K562 (cell line): ENCODE data around the gene BEST2. TPM values are rescaled to one million over a fixed set of nuclear protein-coding genes. Genes with fewer than 3 reads are reported as not detected.

Experiments used
- ARID3B ChIP-seq: fragments of 250-450 bp; sonication (Bioruptor Pico); IDR thresholded peaks from 2 replicates; pipeline ENCODE4 v1.4.0; 2020; ENCODE audit warnings: borderline replicate concordance
- BRCA1 ChIP-seq, 2 experiments: fragments of 450-650 bp in 1 of 2; sonication (generic) in 1 of 2; formaldehyde crosslinking in 1 of 2; IDR thresholded peaks; 2 replicates each; pipeline versions ENCODE4 v1.5.0 to v1.6.1; 2017 to 2020; ENCODE audit warnings: mild to moderate bottlenecking in 1 of 2, missing genetic modification reagents in 1 of 2
- CBFB ChIP-seq: sonication (generic); formaldehyde crosslinking; IDR thresholded peaks from 2 replicates; pipeline ENCODE4 v1.4.0; 2020; ENCODE audit warnings: mild to moderate bottlenecking, missing genetic modification reagents
- IRF2 ChIP-seq: sonication (generic); formaldehyde crosslinking; IDR thresholded peaks from 2 replicates; pipeline ENCODE4 v1.8.1; 2022; ENCODE audit warnings: mild to moderate bottlenecking, missing genetic modification reagents
- ZBTB1 ChIP-seq: sonication (generic); formaldehyde crosslinking; IDR thresholded peaks from 2 replicates; pipeline ENCODE4 v1.8.1; 2023; ENCODE audit warnings: missing genetic modification reagents, low read depth, mild to moderate bottlenecking, borderline replicate concordance
- ZEB2 ChIP-seq: fragments of 450-650 bp; IDR thresholded peaks from 2 replicates; pipeline ENCODE4 v1.6.1; 2016
- ZNF511 ChIP-seq: sonication (generic); formaldehyde crosslinking; IDR thresholded peaks from 2 replicates; pipeline ENCODE4 v1.8.0; 2022; ENCODE audit warnings: mild to moderate bottlenecking, missing genetic modification reagents
- polyA plus RNA-seq, 8 experiments: library from polyadenylated mRNA; depleted of rRNA in 4 of 8; stranded (reverse) in 5 of 8; unstranded in 3 of 8; fragments of >200 nt; fragmentation: Nextera tagmentation in 2 of 8; fragmentation: Illumina TruSeq in 1 of 8; extraction: Ambion mirVana in 2 of 8; extraction: Trizol in 1 of 8; gene quantifications; 2 replicates each; pipeline versions ENCODE4 v1.2.1 to v1.2.3, GENCODE V29; 2011 to 2014; ENCODE audit warnings: inconsistent platforms in 1 of 8, missing spikeins in 1 of 8
- total RNA-seq, 7 experiments: library from RNA; depleted of rRNA in 6 of 7; stranded (reverse); fragments of >200 nt in 6 of 7; fragmentation: Illumina TruSeq in 2 of 7; extraction: Trizol in 2 of 7; gene quantifications; 2 replicates each; pipeline versions ENCODE4 v1.2.1 to v1.2.3, GENCODE V29; 2011 to 2021; ENCODE audit warnings: low replicate concordance in 1 of 7
- TF ChIP-seq, protein P1 (sequence below): fragments of 450-650 bp; formaldehyde crosslinking; IDR thresholded peaks from 2 replicates; pipeline ENCODE4 v1.4.0; 2020; ENCODE audit warnings: mild to moderate bottlenecking, moderate library complexity
- TF ChIP-seq, protein P2 (sequence below), 2 experiments: fragments of 450-650 bp; formaldehyde crosslinking in 1 of 2; IDR thresholded peaks; 2 replicates each; pipeline versions ENCODE4 v1.4.0 to v1.6.1; 2014 to 2020; ENCODE audit warnings: mild to moderate bottlenecking in 2 of 2, borderline replicate concordance in 1 of 2, low read depth in 1 of 2
- TF ChIP-seq, protein P3 (sequence below): sonication (generic); formaldehyde crosslinking; IDR thresholded peaks from 2 replicates; pipeline ENCODE4 v1.8.1; 2023; ENCODE audit warnings: mild to moderate bottlenecking, missing genetic modification reagents

Gene BEST2
- total and polyA plus RNA-seq, 9 of the 15 experiments (the other 6 are each of a cell fraction or from before 2014, with no cell fraction given) = not detected

DNA sequence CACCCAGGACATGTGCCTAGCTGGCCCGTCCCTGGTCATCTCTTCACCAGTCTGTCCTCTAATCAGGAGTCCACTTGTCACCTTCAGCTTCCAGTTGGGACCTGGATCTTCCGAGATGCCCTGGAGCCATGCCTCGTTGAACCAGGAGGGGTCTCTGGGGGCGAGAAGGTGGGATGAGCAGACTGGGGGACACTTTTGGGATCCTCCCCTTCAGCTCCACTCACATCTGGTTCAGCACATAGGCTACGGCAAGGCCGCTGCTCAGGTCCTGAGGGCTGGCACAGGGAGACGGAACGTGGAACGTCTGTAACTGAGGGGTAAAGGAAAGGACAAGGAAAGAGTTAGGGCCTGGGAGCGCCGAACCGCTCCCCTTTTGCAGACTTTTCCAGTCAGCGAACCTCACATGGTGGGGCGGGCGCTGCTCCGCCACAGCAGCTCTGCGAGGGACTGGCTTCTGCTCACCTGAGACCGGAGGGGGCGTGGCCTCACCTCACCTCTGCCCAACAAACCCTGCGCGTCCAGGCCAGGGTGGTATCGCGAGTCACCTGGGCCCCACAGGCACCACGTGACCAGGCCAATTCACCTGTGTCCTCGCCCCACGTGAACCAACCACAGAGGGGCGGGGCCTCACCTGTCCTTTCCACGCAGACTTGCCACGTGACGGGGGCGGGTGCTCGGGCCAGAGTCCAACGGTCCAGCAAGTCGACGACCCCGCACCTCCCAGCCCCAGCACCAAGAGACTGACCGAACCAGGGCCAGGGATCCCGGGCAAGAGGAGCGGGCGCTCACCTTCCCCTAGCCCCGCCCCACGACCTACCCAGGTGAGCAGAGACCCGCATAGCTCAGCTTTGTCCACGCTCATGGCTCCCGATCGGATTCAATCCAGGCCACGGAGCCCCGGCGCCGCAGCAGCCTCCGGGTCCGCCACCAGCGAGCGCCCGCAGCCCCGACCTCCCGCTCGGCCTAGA lies 23.3 kb downstream of the BEST2 start, which contains the start of gene HOOK2 (continued):
- TF ChIP-seq, protein P1, sequence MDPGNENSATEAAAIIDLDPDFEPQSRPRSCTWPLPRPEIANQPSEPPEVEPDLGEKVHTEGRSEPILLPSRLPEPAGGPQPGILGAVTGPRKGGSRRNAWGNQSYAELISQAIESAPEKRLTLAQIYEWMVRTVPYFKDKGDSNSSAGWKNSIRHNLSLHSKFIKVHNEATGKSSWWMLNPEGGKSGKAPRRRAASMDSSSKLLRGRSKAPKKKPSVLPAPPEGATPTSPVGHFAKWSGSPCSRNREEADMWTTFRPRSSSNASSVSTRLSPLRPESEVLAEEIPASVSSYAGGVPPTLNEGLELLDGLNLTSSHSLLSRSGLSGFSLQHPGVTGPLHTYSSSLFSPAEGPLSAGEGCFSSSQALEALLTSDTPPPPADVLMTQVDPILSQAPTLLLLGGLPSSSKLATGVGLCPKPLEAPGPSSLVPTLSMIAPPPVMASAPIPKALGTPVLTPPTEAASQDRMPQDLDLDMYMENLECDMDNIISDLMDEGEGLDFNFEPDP (CRISPR knock-in tag) = 0 out of 2 replicates have a peak, but pooled peaks have one; percentile 34
- TF ChIP-seq, protein P2, sequence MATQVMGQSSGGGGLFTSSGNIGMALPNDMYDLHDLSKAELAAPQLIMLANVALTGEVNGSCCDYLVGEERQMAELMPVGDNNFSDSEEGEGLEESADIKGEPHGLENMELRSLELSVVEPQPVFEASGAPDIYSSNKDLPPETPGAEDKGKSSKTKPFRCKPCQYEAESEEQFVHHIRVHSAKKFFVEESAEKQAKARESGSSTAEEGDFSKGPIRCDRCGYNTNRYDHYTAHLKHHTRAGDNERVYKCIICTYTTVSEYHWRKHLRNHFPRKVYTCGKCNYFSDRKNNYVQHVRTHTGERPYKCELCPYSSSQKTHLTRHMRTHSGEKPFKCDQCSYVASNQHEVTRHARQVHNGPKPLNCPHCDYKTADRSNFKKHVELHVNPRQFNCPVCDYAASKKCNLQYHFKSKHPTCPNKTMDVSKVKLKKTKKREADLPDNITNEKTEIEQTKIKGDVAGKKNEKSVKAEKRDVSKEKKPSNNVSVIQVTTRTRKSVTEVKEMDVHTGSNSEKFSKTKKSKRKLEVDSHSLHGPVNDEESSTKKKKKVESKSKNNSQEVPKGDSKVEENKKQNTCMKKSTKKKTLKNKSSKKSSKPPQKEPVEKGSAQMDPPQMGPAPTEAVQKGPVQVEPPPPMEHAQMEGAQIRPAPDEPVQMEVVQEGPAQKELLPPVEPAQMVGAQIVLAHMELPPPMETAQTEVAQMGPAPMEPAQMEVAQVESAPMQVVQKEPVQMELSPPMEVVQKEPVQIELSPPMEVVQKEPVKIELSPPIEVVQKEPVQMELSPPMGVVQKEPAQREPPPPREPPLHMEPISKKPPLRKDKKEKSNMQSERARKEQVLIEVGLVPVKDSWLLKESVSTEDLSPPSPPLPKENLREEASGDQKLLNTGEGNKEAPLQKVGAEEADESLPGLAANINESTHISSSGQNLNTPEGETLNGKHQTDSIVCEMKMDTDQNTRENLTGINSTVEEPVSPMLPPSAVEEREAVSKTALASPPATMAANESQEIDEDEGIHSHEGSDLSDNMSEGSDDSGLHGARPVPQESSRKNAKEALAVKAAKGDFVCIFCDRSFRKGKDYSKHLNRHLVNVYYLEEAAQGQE (IDR thresholded peaks at IDR 0.05; ENCODE audit: borderline replicate concordance) = peak; percentile 31; the same call in 1 of the 2 replicates
- TF ChIP-seq, protein P2 (CRISPR knock-in tag; IDR thresholded peaks at IDR 0.05; ENCODE audit: low read depth) = no peak
- TF ChIP-seq CBFB (CRISPR knock-in tag) (0 out of 2 replicates have a peak, but pooled peaks have one; percentile 30), IRF2 (CRISPR knock-in tag) (peak; percentile 70; the same call in 1 of the 2 replicates), ZEB2 (peak; percentile 83), BRCA1 (IDR thresholded peaks at IDR 0.05) (no peak), BRCA1 (CRISPR knock-in tag; IDR thresholded peaks at IDR 0.05) (0 out of 2 replicates have a peak, but pooled peaks have one; percentile 67), ARID3B (CRISPR knock-in tag) (0 out of 2 replicates have a peak, but pooled peaks have one; percentile 53), ZBTB1 (CRISPR knock-in tag) (no peak), ZNF511 (peak; percentile 55; the same call in 1 of the 2 replicates)
- TF ChIP-seq, protein P3, sequence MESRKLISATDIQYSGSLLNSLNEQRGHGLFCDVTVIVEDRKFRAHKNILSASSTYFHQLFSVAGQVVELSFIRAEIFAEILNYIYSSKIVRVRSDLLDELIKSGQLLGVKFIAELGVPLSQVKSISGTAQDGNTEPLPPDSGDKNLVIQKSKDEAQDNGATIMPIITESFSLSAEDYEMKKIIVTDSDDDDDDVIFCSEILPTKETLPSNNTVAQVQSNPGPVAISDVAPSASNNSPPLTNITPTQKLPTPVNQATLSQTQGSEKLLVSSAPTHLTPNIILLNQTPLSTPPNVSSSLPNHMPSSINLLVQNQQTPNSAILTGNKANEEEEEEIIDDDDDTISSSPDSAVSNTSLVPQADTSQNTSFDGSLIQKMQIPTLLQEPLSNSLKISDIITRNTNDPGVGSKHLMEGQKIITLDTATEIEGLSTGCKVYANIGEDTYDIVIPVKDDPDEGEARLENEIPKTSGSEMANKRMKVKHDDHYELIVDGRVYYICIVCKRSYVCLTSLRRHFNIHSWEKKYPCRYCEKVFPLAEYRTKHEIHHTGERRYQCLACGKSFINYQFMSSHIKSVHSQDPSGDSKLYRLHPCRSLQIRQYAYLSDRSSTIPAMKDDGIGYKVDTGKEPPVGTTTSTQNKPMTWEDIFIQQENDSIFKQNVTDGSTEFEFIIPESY (CRISPR knock-in tag) = peak; percentile 74
